Measurements from ENCODE around the gene NFIB.

- no peak for TF ChIP-seq USF1 (IDR thresholded peaks at IDR 0.05; ENCODE audit: borderline replicate concordance, low read depth)
- no peak for TF ChIP-seq EP300 (IDR thresholded peaks at IDR 0.05; ENCODE audit: borderline replicate concordance in 1 of 2, low read depth in 1 of 2, low read length in 1 of 2)
- no peak for TF ChIP-seq RCOR1 (IDR thresholded peaks at IDR 0.05; ENCODE audit: low read length)
- TF ChIP-seq, protein P1, sequence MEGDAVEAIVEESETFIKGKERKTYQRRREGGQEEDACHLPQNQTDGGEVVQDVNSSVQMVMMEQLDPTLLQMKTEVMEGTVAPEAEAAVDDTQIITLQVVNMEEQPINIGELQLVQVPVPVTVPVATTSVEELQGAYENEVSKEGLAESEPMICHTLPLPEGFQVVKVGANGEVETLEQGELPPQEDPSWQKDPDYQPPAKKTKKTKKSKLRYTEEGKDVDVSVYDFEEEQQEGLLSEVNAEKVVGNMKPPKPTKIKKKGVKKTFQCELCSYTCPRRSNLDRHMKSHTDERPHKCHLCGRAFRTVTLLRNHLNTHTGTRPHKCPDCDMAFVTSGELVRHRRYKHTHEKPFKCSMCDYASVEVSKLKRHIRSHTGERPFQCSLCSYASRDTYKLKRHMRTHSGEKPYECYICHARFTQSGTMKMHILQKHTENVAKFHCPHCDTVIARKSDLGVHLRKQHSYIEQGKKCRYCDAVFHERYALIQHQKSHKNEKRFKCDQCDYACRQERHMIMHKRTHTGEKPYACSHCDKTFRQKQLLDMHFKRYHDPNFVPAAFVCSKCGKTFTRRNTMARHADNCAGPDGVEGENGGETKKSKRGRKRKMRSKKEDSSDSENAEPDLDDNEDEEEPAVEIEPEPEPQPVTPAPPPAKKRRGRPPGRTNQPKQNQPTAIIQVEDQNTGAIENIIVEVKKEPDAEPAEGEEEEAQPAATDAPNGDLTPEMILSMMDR (IDR thresholded peaks at IDR 0.05), result no peak
- TF ChIP-seq JUND (IDR thresholded peaks at IDR 0.05), result no peak
- TF ChIP-seq ELF1 (IDR thresholded peaks at IDR 0.05), result no peak
- TF ChIP-seq REST (IDR thresholded peaks at IDR 0.05; ENCODE audit: low read depth, low read length), result no peak
- no peak for TF ChIP-seq POLR2AphosphoS5 (IDR thresholded peaks at IDR 0.05; ENCODE audit: low read depth, low read length)
- TF ChIP-seq IRF3 (IDR thresholded peaks at IDR 0.05; ENCODE audit: low read depth, low read length), result no peak
- no peak for TF ChIP-seq TCF12 (IDR thresholded peaks at IDR 0.05)
- TF ChIP-seq EZH2phosphoT487 (IDR thresholded peaks at IDR 0.05; ENCODE audit: borderline replicate concordance, low read depth), result no peak
- no peak for TF ChIP-seq GABPA (IDR thresholded peaks at IDR 0.05; ENCODE audit: low read depth)
- no peak for TF ChIP-seq ZBTB33 (IDR thresholded peaks at IDR 0.05; ENCODE audit: borderline replicate concordance, low read depth)
Measured at GRCh38 chr9:14139287-14139686, 174.7 kb downstream of the NFIB start.

Data from SK-N-SH (cell line).